Muscle of back (tissue), 11 donors: ENCODE measurements around the gene ANKS1B. TPM values are rescaled to one million over a fixed set of nuclear protein-coding genes. Genes with fewer than 3 reads are reported as not detected.
"Not testable (repeated sequence)": the region's sequence is repeated elsewhere in the genome, so short reads cannot be mapped to it uniquely, and the experiment has no call there.

Experiments
- DNase-seq, 3 donors: peaks; one replicate each; pipeline versions ENCODE4 v3.0.0 to v3.0.0-alpha.2; 2013
- polyA plus RNA-seq, 10 donors: library from polyadenylated mRNA; unstranded; fragments of 120-200 nt; gene quantifications; one replicate each; pipeline ENCODE4 v1.2.1, GENCODE V29; 2013; ENCODE audit not compliant: insufficient read length in 10 of 10

The ANKS1B gene
- polyA plus RNA-seq, 10 donors = 2.1 to 4.8 (median 3.1) TPM

- DNase-seq = no peak
These were observed 963.9 kb downstream of the ANKS1B start for GRCh38 chr12:99020871-99021270.

DNA sequence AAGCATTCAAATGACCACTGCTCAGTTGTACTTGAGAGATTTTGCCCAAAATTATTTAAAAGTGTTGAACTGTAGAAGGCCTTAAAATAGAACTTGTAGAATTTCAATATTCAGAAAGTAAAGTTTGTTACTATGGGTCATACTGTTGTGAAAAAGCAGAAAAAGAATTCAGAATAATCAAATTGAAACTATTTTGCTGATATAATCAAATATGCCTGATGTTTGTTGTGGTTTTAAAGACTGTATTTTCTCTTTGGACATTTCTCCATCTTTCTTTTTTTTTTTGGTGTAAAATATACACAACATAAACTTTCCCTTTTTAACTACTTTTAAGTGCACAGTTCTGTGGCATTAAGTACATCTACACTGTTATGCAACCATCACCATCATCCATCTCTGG lies 964.9 kb downstream of the ANKS1B start:
- no peak for DNase-seq

DNA sequence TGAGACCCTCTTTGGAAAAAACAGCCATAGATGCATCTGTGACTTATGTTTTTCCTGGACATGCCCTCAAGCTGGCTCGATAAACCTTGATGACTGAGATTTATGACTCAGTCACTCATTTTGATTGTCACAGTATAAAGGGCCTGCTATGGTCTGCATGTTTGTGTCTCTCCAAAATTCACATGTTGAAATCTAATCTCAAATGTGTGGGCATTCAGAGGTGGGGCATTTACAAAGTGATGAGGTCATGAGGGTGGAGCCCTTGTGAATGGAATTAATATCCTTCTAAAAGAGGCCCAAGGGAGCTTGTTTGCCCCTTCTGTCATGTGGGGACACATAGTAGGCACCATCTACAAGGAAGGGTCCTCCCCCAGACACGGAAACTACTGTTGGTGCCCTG lies 966.8 kb downstream of the ANKS1B start:
- DNase-seq = no peak

DNA sequence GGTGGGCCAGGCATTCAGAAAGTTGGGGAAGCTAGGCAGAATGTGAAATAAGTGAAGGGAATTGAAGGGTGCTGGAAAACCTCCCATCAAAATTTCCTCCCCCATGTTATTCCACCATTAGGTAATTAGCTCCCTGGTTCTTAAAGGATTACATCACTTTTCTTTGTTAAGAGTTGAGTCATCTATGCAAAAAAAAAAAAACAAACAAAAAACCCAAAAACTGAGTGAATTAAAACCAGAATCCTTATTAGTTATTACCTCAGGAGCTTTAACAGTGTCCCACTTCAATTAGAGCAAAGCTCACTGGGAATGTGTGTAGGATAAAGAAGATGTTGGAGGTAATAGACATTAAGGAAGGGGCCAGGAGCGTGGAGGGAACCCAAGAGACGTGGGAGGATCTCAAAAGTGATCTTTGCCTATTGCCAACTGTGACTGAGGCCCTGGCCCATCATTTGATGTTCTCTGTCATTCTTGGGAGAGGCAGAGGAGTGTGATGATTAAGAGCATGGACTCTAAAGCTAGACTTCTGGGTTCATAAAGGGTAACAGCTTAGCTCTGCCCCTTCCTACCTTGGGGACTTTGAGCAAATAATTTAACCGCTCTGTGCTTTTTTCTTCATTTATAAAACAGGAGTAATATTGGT lies 975.0 kb downstream of the ANKS1B start:
- DNase-seq = no peak

DNA sequence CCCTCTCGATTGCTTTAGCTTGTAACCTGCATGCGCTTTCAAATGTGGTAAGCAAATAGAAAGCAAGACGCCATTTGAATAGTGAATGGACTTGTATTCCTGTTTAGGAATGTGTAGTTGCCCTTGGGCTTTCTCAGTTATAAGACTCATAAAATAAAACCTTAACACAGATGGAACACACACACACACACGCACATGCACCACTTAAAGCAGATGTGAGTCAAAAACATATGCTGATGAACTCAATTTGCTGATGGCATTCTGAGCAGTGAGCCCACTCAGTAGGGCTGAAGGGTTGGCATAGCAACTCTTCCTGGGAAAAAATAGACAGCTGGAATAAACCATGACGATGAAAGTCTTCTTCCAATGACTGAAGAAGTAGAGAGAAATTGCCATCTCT lies 979.1 kb downstream of the ANKS1B start:
- DNase-seq = no peak

- no peak for DNase-seq
These were observed 979.8 kb downstream of the ANKS1B start for GRCh38 chr12:99004799-99005466.

DNA sequence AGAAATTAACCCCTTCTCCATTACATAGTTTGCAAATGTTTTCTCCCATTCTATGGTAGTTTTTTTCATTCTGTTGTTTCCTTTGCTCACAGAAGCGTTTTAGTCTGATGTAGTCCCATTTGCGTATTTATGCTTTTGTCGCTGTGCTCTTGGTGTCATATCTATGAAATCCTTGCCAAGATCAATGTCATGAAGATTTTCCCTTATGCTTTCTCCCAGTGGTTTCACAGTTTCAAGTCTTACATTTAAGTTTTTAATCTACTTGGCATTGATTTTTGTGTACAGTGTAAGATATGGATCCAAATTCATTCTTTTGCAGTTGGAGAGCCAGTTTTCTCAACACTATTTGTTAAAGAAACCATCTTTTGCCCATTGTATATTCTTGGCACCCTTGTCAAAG lies 982.0 kb downstream of the ANKS1B start:
- no peak for DNase-seq

GRCh38 chr12:99002156-99002555 lies 982.6 kb downstream of the ANKS1B start:
- DNase-seq = no peak

- peak in 1 of 3 donors; percentile 2 for DNase-seq
These were observed 985.2 kb downstream of the ANKS1B start for GRCh38 chr12:98999559-98999958.

GRCh38 chr12:98998697-98999299 lies 985.9 kb downstream of the ANKS1B start:
- DNase-seq = peak; percentile 27 to 61 (median 33)

DNA sequence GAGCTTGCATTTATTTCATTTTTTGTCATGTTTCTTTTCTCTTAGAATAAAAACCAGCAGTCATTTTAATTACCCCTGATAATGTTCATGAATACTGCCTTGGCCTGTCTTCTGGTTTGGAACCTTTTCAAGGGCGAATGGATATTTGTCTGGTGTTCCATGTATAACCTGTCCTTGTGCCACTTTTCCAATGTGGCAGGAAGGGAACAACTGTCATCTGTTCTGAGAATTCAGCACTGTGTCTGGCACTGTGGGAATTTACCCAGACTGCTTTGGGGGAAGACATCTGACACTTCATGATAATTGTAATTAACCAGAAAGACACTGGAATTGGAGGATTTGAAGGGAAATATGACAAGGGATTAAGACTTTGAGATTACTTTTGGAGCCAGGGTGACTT lies 986.8 kb downstream of the ANKS1B start:
- peak in 1 of 3 donors; percentile 7 for DNase-seq

DNA sequence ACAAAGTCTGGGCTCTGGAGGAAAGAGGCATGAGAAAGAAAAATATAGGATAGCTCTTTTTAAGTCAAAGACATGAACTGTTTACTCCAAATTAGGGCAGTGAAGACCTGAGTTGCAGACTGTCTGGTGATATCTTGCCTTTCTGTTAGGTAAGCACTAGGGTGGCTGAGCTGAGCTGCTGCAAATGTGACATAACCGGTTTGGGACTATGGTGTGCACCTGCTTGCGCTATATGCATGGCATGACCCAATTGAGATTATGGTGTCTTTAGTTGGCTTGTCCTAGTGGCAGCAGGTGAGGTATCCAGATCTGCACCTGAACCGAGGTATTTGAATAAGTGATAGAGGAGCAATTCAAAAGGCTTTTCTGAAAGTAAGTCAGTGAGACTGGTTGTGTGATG lies 994.1 kb downstream of the ANKS1B start:
- DNase-seq = no peak

GRCh38 chr12:98985156-98985555 lies 999.6 kb downstream of the ANKS1B start:
- no peak for DNase-seq

- DNase-seq = no peak
These were observed 1001.1 kb downstream of the ANKS1B start for GRCh38 chr12:98983647-98984046.

DNA sequence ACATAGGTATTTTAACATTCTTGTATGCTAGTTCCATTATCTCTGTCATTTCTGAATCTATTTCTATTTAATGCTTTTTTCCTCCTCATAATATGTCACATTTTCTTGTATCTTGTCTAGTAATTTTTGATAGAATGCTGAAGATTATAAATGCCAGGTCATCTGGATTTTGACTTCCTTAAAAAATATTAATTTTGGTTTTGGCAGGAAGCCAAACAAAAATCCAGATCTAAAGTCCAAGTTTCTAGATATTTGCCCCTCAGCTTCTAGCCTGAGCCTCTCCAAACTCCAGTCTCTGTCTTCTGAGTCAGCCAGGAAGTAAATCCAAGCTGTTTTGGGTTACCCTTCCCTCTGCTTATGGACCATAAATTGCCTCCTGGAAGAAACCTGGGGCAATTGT lies 1004.2 kb downstream of the ANKS1B start:
- DNase-seq = no peak

DNA sequence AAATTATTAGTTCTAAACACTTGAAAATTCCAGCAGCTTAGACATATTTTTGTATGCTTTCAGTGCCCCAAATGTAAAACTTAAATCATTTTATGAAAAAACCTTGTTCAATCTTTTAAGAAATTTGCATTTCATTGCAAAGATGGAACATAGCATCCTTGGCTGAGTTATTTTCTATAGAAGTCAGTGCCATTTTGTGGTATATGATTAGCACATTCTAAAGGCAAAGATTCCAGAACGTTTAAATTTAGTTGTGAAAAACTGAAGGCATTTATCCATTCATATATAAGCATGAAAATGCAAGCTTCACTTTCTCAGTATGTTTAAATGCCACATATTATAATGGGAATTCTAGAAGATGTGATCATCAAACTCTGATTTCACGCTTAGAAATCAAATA lies 1007.5 kb downstream of the ANKS1B start:
- no peak for DNase-seq

DNA sequence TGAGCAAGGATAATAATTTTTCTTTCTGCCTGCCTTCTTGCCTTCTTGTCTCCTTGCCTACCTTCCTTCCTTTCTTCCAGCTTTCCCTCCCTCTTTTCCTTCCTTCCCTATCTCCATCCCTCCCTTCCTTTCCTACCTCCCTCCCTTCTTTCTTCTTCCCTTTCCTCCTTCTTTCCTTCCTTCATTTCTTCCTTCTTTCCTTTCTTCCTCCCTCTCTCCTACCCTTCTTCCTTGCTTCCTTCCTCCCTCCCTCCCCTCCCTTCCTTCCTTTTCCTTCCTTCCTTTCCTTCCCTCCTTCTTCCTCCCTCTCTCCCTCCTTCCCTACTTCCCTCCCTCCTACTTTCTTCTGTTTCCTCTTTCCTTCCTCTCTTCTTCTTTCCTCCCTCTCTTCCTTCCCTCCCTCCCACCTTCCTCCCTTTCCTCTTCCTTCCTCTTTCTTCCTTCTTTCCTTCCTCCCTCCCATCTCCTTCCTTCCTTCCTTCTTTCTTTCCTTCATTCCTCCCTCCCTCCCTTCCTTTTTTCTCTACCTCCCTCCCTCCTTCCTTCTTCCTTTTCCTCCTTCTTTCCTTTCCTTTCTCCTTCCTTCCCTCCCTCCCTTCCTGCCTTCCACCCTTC lies 1009.9 kb downstream of the ANKS1B start:
- DNase-seq = no peak

- no peak for DNase-seq
These were observed 1011.3 kb downstream of the ANKS1B start for GRCh38 chr12:98973395-98973794.

GRCh38 chr12:98970950-98971349 lies 1013.8 kb downstream of the ANKS1B start:
- DNase-seq = no peak

GRCh38 chr12:98970210-98970609 lies 1014.5 kb downstream of the ANKS1B start:
- no peak for DNase-seq

GRCh38 chr12:98968896-98969295 lies 1015.8 kb downstream of the ANKS1B start:
- no peak for DNase-seq

DNA sequence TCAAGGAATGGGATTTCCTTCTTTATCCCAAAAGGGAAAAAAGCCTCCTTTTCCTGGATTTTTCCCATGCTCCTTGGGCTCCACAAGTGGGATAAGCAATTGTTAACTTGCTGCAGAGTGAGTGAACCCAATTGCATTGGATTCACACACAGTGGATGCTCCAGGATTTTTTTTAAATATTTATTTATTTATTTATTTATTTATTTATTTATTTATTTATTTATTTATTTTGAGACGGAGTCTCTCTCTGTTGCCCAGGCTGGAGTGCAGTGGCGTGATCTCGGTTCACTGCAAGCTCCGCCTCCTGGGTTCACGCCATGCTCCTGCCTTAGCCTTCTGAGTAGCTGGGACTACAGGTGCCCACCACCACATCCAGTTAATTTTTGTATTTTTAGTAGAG lies 1027.6 kb downstream of the ANKS1B start:
- not testable (repeated sequence) for DNase-seq

- DNase-seq = no peak
These were observed 1029.5 kb downstream of the ANKS1B start for GRCh38 chr12:98955284-98955683.
